NCI-H2107 treated with DMSO at 0.1 percent for 48 hours (cell line): ENCODE data around the gene RPL22.

ENCODE experiments used
- DNase-seq: peaks from one replicate; lab custom pipeline; 2025; ENCODE audit not compliant: unreplicated experiment; lab: John Stamatoyannopoulos, UW

RPL22 gene

GRCh38 chr1:6199298-6200187 is at the start of gene RPL22:
RPL22 (minus strand) TSS chr1:6199595; CDS start chr1:6199573, 22 bp downstream.
- peak; percentile 58 for DNase-seq

- DNase-seq, result no peak
These were observed 48.9 kb upstream of the RPL22 start for GRCh38 chr1:6248161-6248776.

- DNase-seq, result no peak
These were observed 48.3 kb upstream of the RPL22 start for GRCh38 chr1:6247651-6248050.

- no peak for DNase-seq
These were observed 47.4 kb upstream of the RPL22 start for GRCh38 chr1:6246497-6247467.

- DNase-seq, result no peak
These were observed 46.6 kb upstream of the RPL22 start for GRCh38 chr1:6245869-6246496.

- no peak for DNase-seq
These were observed 45.9 kb upstream of the RPL22 start for GRCh38 chr1:6245086-6245868.

- DNase-seq, result no peak
These were observed 45.1 kb upstream of the RPL22 start for GRCh38 chr1:6244401-6245049.

- DNase-seq, result no peak
These were observed 44.6 kb upstream of the RPL22 start, which contains the start of gene HES3 for GRCh38 chr1:6243993-6244392. HES3 (plus strand) TSS chr1:6244179; CDS start chr1:6244366, 187 bp downstream.

GRCh38 chr1:6243053-6243834 is 43.8 kb upstream of the RPL22 start:
- DNase-seq, result no peak

- no peak for DNase-seq
These were observed 42.7 kb upstream of the RPL22 start for GRCh38 chr1:6241887-6242740.

GRCh38 chr1:6241107-6241886 is 41.9 kb upstream of the RPL22 start:
- DNase-seq, result no peak

GRCh38 chr1:6239950-6240768 is 40.8 kb upstream of the RPL22 start:
- DNase-seq, result no peak

- DNase-seq, result no peak
These were observed 39.9 kb upstream of the RPL22 start for GRCh38 chr1:6239213-6239752.

GRCh38 chr1:6237093-6237492 is 37.7 kb upstream of the RPL22 start:
- DNase-seq, result no peak

GRCh38 chr1:6235296-6235677 is 35.9 kb upstream of the RPL22 start:
- DNase-seq, result no peak
